A549 treated with Mapracorat at 1 μM for 4 hours (cell line): Measurements from ENCODE around the gene CCDC34. TPM values are rescaled to one million over a fixed set of nuclear protein-coding genes. Genes with fewer than 3 reads are reported as not detected.

Experiments
- total RNA-seq: library from RNA; stranded (reverse); fragments of 200-300 nt; extraction: Qiagen RNA extraction; gene quantifications from 5 replicates; pipeline ENCODE4 v1.2.3, GENCODE V29; 2022

Gene CCDC34, protein sequence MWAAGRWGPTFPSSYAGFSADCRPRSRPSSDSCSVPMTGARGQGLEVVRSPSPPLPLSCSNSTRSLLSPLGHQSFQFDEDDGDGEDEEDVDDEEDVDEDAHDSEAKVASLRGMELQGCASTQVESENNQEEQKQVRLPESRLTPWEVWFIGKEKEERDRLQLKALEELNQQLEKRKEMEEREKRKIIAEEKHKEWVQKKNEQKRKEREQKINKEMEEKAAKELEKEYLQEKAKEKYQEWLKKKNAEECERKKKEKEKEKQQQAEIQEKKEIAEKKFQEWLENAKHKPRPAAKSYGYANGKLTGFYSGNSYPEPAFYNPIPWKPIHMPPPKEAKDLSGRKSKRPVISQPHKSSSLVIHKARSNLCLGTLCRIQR
- total RNA-seq = 26.8 to 34.4 TPM (median 27.0 TPM) in 5 replicates

GRCh38 chr11:27362749-27363575 is at the start of gene CCDC34:
Gene CCDC34 (minus strand): TSS chr11:27363215. CDS start chr11:27363194, 21 bp downstream.

Other genes with a start within 250 kb of the CCDC34 start
- 28.2 to 39.9 TPM (median 36.1 TPM) in 5 replicates for gene LGR4, start 109.6 kb upstream of the CCDC34 start, total RNA-seq
- 5.3 to 8.2 TPM (median 6.1 TPM) in 5 replicates for gene LIN7C, start 143.6 kb upstream of the CCDC34 start, total RNA-seq